ENCODE data around the gene EXOC7. TPM values are rescaled to one million over a fixed set of nuclear protein-coding genes. Genes with fewer than 3 reads are reported as not detected.

Gene EXOC7
- total and polyA plus RNA-seq, 2 of the 4 experiments (the other 2 are of a cell fraction) = 85.9 to 118 TPM

GRCh38 chr17:76119409-76120371 lies 16.1 kb upstream of the EXOC7 start (continued):
- TF ChIP-seq, protein P1, sequence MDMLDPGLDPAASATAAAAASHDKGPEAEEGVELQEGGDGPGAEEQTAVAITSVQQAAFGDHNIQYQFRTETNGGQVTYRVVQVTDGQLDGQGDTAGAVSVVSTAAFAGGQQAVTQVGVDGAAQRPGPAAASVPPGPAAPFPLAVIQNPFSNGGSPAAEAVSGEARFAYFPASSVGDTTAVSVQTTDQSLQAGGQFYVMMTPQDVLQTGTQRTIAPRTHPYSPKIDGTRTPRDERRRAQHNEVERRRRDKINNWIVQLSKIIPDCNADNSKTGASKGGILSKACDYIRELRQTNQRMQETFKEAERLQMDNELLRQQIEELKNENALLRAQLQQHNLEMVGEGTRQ (IDR thresholded peaks at IDR 0.05; ENCODE audit: low read depth, low read length) = no peak

- in situ Hi-C loops (cut with MboI; ENCODE audit: low sequenced_read_pairs) = loop anchor here (5.0 kb wide), 1 partner anchor 167 kb away; no protein-coding TSS in a partner anchor
- WGBS, 2 experiments (ENCODE audit: extremely low coverage in 2 of 2, insufficient read length in 1 of 2) = no CpG with 5 or more reads among the region's 7 CpGs
- TF ChIP-seq CHD1 (IDR thresholded peaks at IDR 0.05; ENCODE audit: low read depth, low read length) (no peak), RAD21 (IDR thresholded peaks at IDR 0.05; ENCODE audit: low read length) (no peak), BHLHE40 (IDR thresholded peaks at IDR 0.05; ENCODE audit: low read depth, low read length) (no peak), NFE2L2 (IDR thresholded peaks at IDR 0.05; ENCODE audit: low read depth, low read length) (no peak), MAFK (IDR thresholded peaks at IDR 0.05; ENCODE audit: low read depth, low read length) (no peak), ELK1 (IDR thresholded peaks at IDR 0.05; ENCODE audit: borderline replicate concordance, low read depth, low read length) (no peak), MAZ (IDR thresholded peaks at IDR 0.05; ENCODE audit: borderline replicate concordance, low read depth, low read length) (no peak), CEBPB (IDR thresholded peaks at IDR 0.05; ENCODE audit: low read depth, low read length) (no peak), RCOR1 (IDR thresholded peaks at IDR 0.05; ENCODE audit: insufficient replicate concordance, low read length) (no peak), SMC3 (IDR thresholded peaks at IDR 0.05; ENCODE audit: low read depth, low read length) (no peak), POLR2A (IDR thresholded peaks at IDR 0.05; ENCODE audit: low read depth, low read length) (no peak)
Measured at GRCh38 chr17:76115138-76115754, 11.7 kb upstream of the EXOC7 start.

More at GRCh38 chr17:76115138-76115754, 11.7 kb upstream of the EXOC7 start:
- no peak overlapping the region for H3K4me2 ChIP-seq (ENCODE audit: low read depth, low read length)
- no peak overlapping the region for H3K4me3 ChIP-seq (ENCODE audit: insufficient read depth, low read depth, low read length)
- no peak overlapping the region for H3K18ac ChIP-seq (ENCODE audit: low read depth, low read length)
- no peak overlapping the region for H3K27ac ChIP-seq (ENCODE audit: insufficient read depth, low read length)
- H2AFZ ChIP-seq (replicated peaks; ENCODE audit: low read length, poor library complexity) = no peak overlapping the region
- dilution Hi-C loops (cut with HindIII; ENCODE audit: low sequenced_read_pairs, unreplicated experiment) = no loop called here
- BruUV-seq (replicated peaks) = no TSS peak
- H3K36me3 ChIP-seq (ENCODE audit: control insufficient read depth, insufficient read depth, low read length) = no peaks in the 10 kb centered on the region
- H2AK9ac ChIP-seq (replicated peaks; ENCODE audit: low read depth, low read length, poor library complexity) = no peak overlapping the region
- ChIA-PET CTCF (no interaction called here), POLR2A (ENCODE audit: unreplicated experiment) (no interaction called here)
- H4K8ac ChIP-seq (ENCODE audit: low read depth in 2 of 2, low read length in 2 of 2) = no peak overlapping the region
- no peak overlapping the region for H4K5ac ChIP-seq (ENCODE audit: low read depth, low read length)
- no peak overlapping the region for H3K23ac ChIP-seq (ENCODE audit: low read depth, low read length)
- no peak overlapping the region for H2BK5ac ChIP-seq (ENCODE audit: low read depth, low read length, poor library complexity, severe bottlenecking)
- no peak overlapping the region for H3K9ac ChIP-seq (ENCODE audit: low read depth, low read length)
- H2BK120ac ChIP-seq (ENCODE audit: low read depth, low read length) = no peak overlapping the region
- DNase-seq (no peak), ATAC-seq (ENCODE audit: low read depth) (no peak)
- no peaks in the 10 kb centered on the region for H3K9me3 ChIP-seq (ENCODE audit: control insufficient read depth, insufficient read depth, low read length)
- intact Hi-C loops (cut with micrococcal nuclease) = no loop called here
- no peak overlapping the region for H4K91ac ChIP-seq (ENCODE audit: insufficient read depth, low read depth, low read length)
- no peak overlapping the region for H2BK15ac ChIP-seq (ENCODE audit: low read depth, low read length)
- no peaks in the 10 kb centered on the region for H3K4me1 ChIP-seq (ENCODE audit: control insufficient read depth, insufficient read depth, low read length)
- H2AK5ac ChIP-seq (ENCODE audit: low read depth, low read length) = no peak overlapping the region
- H3K56ac ChIP-seq (ENCODE audit: extremely low read depth, insufficient read depth, low read length) = no peak overlapping the region
- H3K9me1 ChIP-seq (ENCODE audit: insufficient read depth, low read length) = no peaks in the 10 kb centered on the region
- H3K4ac ChIP-seq (ENCODE audit: low read depth, low read length) = no peak overlapping the region
- no peaks in the 10 kb centered on the region for H4K20me1 ChIP-seq (ENCODE audit: insufficient read depth, low read length)
- no peak overlapping the region for H3K14ac ChIP-seq (replicated peaks; ENCODE audit: low read depth, low read length)
- peaks cover 2% of the 10 kb centered on the region; the same call in 1 of the 2 replicates for H3K27me3 ChIP-seq (ENCODE audit: control insufficient read depth, insufficient read depth, low read length)
- H2BK20ac ChIP-seq (ENCODE audit: low read depth, low read length) = no peak overlapping the region
- no peaks in the 10 kb centered on the region for H3K79me1 ChIP-seq (ENCODE audit: low read depth in 1 of 2, low read length in 2 of 2)

Data from IMR-90 (cell line).